Right atrium auricular region (tissue), 2 donors: ENCODE data around the gene CNP. TPM values are rescaled to one million over a fixed set of nuclear protein-coding genes. Genes with fewer than 3 reads are reported as not detected.
"Not testable (repeated sequence)": the region's sequence is repeated elsewhere in the genome, so short reads cannot be mapped to it uniquely, and the experiment has no call there.

Experiments used
- DNase-seq: peaks from one replicate; pipeline ENCODE4 v3.0.0-alpha.2; 2019; ENCODE audit warnings: low spot score
- H3K27ac ChIP-seq, 2 donors: fragments of 200-600 bp; sonication (generic); 1 replicate in 1 of 2; 2 replicates in 1 of 2; pipeline ENCODE4 v1.5.1; 2016 to 2019
- H3K27me3 ChIP-seq, 2 donors: fragments of 200-600 bp; sonication (generic); one replicate each; pipeline versions ENCODE4 v1.5.1 to v1.6.0; 2017 to 2019
- H3K36me3 ChIP-seq: fragments of 200-600 bp; sonication (generic); one replicate; pipeline ENCODE4 v1.5.1; 2016
- H3K4me1 ChIP-seq, 2 donors: fragments of 200-600 bp; sonication (generic); one replicate each; pipeline versions ENCODE4 v1.5.1 to v1.6.0; 2017 to 2019
- H3K4me3 ChIP-seq, 2 donors: fragments of 200-600 bp; sonication (generic); 1 replicate in 1 of 2; 2 replicates in 1 of 2; pipeline ENCODE4 v1.5.1; 2017 to 2019; ENCODE audit warnings: mild to moderate bottlenecking in 1 of 2, moderate library complexity in 1 of 2
- H3K9me3 ChIP-seq, 2 donors: fragments of 200-600 bp; sonication (generic); one replicate each; pipeline ENCODE4 v1.5.1; 2019
- total RNA-seq, 2 donors: library from RNA; depleted of rRNA; stranded (reverse); fragments of >200 nt; gene quantifications; one replicate each; pipeline ENCODE4 v1.1.0, GENCODE V29; 2016
- TF ChIP-seq, protein P1 (sequence below), 2 donors: fragments of 200-600 bp; sonication (generic); IDR thresholded peaks; one replicate each; pipeline ENCODE4 v1.5.1; 2019; ENCODE audit warnings: antibody characterized with exemption in 2 of 2

Gene CNP
- total RNA-seq, 2 donors from 2014 or later = 23.1 to 29.5 TPM

DNA sequence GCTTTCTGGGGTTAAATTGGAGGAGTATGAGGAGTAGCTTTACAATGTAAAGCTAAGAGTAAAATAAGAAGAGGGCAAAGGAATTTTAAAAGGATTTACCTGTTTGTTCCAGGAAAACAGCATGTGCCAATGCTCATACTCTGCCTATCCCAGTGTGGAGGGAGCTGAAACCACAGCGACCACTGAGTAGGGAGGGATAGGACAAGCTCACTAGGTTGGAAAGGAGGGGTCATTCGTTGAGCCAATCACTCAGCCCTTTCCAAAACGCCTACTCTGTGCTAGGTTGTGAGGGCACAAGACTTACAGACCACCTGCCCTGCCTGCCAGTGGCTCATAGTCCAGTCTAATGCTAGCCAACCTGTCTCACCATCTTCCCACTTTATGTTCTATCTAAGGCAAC is 51.7 kb downstream of the CNP start:
- Histone ChIP-seq H3K36me3 (peaks cover 16% of the 10 kb centered on the region), H3K4me1 (peaks cover 0 to 48% of the 10 kb centered on the region in 2 donors), H3K27ac (peak overlapping the region in 1 of 2 donors; percentile 92), H3K4me3 (peak overlapping the region in 1 of 2 donors; percentile 91), H3K9me3 (no peaks in the 10 kb centered on the region), H3K27me3 (no peaks in the 10 kb centered on the region)
- DNase-seq = no peak
- TF ChIP-seq, protein P1, sequence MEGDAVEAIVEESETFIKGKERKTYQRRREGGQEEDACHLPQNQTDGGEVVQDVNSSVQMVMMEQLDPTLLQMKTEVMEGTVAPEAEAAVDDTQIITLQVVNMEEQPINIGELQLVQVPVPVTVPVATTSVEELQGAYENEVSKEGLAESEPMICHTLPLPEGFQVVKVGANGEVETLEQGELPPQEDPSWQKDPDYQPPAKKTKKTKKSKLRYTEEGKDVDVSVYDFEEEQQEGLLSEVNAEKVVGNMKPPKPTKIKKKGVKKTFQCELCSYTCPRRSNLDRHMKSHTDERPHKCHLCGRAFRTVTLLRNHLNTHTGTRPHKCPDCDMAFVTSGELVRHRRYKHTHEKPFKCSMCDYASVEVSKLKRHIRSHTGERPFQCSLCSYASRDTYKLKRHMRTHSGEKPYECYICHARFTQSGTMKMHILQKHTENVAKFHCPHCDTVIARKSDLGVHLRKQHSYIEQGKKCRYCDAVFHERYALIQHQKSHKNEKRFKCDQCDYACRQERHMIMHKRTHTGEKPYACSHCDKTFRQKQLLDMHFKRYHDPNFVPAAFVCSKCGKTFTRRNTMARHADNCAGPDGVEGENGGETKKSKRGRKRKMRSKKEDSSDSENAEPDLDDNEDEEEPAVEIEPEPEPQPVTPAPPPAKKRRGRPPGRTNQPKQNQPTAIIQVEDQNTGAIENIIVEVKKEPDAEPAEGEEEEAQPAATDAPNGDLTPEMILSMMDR (IDR thresholded peaks at IDR 0.05) = no peak

DNA sequence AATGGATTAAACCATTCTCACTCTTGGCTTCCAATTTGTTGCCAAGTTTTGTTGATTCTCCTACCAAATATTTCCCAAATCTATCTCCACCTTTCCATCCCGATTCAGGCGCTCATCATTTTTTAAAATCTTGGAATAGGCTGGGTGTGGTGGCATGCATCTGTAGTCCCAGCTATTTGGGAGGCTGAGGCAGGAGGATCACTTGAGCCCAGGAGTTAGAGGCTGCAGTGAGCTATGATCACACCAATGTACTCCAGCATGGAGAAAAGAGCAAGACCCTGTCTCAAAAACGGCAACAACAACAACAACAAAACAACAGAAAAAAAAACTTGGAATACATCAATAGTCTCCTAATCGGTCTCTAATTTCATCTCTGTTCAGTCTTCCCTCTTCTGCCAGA is 52.4 kb downstream of the CNP start:
- no peak overlapping the region for H3K4me3 ChIP-seq
- H3K27ac ChIP-seq = no peak overlapping the region
- peaks cover 0 to 43% of the 10 kb centered on the region in 2 donors for H3K4me1 ChIP-seq
- no peaks in the 10 kb centered on the region for H3K27me3 ChIP-seq
- TF ChIP-seq, protein P1 (IDR thresholded peaks at IDR 0.05) = no peak
- peaks cover 22% of the 10 kb centered on the region for H3K36me3 ChIP-seq
- no peaks in the 10 kb centered on the region for H3K9me3 ChIP-seq
- DNase-seq = no peak

DNA sequence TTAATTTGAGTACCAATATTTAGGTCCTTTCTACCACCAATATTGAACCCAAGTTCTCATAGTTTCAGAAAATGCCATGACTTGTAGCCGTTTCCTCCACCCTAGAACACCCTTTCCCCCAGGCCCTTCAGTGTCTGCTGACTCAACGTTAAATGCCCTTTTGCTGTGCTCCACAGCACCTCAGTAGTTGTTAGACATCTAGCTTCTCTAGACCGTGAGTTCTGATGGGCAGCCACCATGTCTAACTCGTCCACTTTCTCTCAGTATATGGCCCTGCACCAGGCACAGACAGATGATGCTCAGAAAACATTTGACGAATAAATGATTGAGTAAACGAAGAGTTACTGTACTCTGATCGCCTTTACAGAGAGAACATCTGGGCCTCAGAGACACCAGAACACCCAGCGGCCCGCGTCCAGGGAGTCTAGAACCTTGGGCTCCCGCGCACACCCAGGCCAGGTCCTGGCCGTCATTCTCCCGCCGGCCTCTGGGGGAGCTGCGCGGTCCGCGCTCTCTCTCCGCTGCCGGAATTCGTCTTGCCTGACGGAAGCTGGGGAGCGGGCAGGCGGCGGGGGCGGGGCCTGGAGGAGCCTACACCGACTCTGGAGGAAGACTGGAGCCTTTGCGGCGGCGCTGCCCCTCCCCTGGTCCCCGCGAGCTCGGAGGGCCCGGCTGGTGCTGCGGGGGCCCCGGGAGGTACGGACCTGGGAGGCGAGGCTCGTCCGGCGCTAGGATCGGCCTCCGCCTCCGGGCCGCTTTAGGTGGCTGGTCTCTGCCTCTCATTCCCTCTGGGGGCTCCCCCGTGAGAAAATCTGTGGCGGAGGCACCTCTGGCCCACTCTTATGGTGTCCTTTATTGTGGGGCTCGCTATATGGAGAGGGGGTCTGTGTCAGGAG is 53.2 kb downstream of the CNP start, which contains the start of gene NKIRAS2:
Gene NKIRAS2, plus strand, starts transcription at position 582 of the 896 bp plus-strand sequence. CDS start 1,488 bp downstream, outside the sequence.
- Histone ChIP-seq H3K27me3 (no peaks in the 10 kb centered on the region), H3K9me3 (no peaks in the 10 kb centered on the region), H3K27ac (peak within 1 kb of the TSS; percentile 85 to 88), H3K36me3 (peaks cover 25% of the 10 kb centered on the region), H3K4me3 (peak within 1 kb of the TSS; percentile 67 to 88), H3K4me1 (peaks cover 0 to 47% of the 10 kb centered on the region in 2 donors)
- TF ChIP-seq, protein P1 (IDR thresholded peaks at IDR 0.05) = peak; percentile 95 to 99
- DNase-seq = peak; percentile 92

DNA sequence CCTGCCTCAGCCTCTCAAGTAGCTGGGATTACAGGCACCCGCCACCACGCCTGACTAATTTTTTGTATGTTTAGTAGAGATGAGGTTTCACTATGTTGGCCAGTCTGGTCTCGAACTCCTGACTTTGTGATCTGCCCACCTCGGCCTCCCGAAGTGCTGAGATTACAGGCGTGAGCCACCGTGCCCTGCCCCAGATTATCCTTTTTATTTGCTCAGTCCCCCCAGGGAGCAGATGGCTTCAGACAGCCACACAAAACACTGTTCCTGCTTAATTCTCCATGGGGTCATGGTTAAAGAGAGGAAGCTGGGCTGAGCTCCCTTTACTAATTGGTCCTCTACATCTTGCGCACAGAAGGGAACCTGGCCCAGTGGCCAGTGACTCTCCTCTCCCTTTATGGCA is 54.2 kb downstream of the CNP start:
- not testable (repeated sequence) for H3K9me3 ChIP-seq, DNase-seq, H3K27me3 ChIP-seq
- peak overlapping the region; percentile 67 to 88 for H3K4me3 ChIP-seq
- H3K36me3 ChIP-seq = peaks cover 25% of the 10 kb centered on the region
- H3K27ac ChIP-seq = peak overlapping the region in 1 of 2 donors; percentile 88
- peaks cover 0 to 44% of the 10 kb centered on the region in 2 donors for H3K4me1 ChIP-seq

DNA sequence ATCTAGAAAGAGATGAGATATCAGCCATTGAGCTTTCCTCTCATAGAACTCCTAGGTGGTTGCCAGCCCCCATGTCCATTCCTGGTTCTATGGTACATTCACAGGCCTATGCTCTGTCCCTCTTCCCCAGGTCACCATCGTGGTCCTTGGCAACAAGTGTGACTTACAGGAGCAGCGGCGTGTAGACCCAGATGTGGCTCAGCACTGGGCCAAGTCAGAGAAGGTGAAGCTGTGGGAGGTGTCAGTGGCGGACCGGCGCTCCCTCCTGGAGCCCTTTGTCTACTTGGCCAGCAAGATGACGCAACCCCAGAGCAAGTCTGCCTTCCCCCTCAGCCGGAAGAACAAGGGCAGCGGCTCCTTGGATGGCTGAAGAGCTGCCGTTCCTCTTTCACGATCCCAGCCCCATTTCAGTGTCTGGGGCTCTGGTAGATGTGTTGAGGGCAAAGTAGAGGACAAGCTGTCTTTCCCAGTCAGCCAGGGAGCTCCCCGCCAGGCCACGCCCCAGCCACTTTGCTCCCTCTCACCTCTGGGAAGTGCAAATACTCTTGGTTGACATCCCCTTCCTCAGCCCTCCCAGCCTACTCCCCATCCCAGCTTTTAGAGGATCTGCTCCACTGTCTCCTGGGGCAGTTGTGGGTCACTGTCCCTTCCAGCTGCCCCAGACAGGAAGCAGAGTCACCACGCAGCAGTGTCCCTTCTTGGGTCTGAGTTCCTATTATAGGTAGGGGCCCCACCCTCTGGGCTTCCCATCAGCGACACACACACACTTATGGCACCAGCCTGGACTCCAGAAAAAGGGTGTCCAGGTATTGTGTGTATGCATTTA is 57.1 kb downstream of the CNP start:
- no peaks in the 10 kb centered on the region for H3K9me3 ChIP-seq
- peaks cover 25% of the 10 kb centered on the region for H3K36me3 ChIP-seq
- no peak overlapping the region for H3K4me3 ChIP-seq
- TF ChIP-seq, protein P1 (IDR thresholded peaks at IDR 0.05) = no peak
- no peak for DNase-seq
- peak overlapping the region; percentile 32 to 63 for H3K27ac ChIP-seq
- peaks cover 0 to 29% of the 10 kb centered on the region in 2 donors for H3K4me1 ChIP-seq
- no peaks in the 10 kb centered on the region for H3K27me3 ChIP-seq

DNA sequence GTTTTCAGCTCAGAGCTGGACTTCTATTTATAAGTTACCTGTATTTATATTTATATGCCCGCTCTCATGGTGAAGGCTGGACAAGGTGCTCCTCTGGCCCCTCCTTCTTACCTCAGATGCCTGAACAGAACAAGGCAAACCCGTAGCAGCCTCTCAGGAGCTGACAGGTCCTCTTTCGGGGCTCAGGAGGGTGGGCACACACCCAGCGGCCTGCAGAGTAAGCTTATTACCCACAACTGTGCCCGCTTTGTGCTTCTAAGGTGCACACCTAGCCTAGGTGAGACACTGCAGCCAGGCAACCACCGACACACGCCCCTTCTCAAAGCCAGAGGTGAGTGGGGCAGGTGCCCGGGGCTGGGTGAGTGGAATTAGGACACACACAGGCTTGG is 58.6 kb downstream of the CNP start:
- Histone ChIP-seq H3K4me3 (no peak overlapping the region), H3K9me3 (no peaks in the 10 kb centered on the region), H3K27me3 (no peaks in the 10 kb centered on the region), H3K27ac (peak overlapping the region; percentile 32 to 63), H3K4me1 (peaks cover 0 to 29% of the 10 kb centered on the region in 2 donors), H3K36me3 (peaks cover 25% of the 10 kb centered on the region)
- DNase-seq = no peak
- TF ChIP-seq, protein P1 (IDR thresholded peaks at IDR 0.05) = peak; percentile 2 to 18
